GM23248 (cell line): Measurements from ENCODE around the gene ATRAID.

Experiments used
- EZH2 ChIP-seq: fragments of 200-600 bp; sonication (generic); IDR thresholded peaks from 2 replicates; pipeline ENCODE4 v1.6.1; 2018; ENCODE audit warnings: antibody characterized with exemption, mild to moderate bottlenecking; ENCODE audit not compliant: insufficient read depth, poor library complexity, severe bottlenecking
- EZH2phosphoT487 ChIP-seq: fragments of 200-600 bp; sonication (generic); IDR thresholded peaks from 2 replicates; pipeline ENCODE4 v1.6.1; 2018; ENCODE audit warnings: antibody characterized with exemption, moderate library complexity, mild to moderate bottlenecking, low read depth; ENCODE audit not compliant: insufficient read depth

DNA sequence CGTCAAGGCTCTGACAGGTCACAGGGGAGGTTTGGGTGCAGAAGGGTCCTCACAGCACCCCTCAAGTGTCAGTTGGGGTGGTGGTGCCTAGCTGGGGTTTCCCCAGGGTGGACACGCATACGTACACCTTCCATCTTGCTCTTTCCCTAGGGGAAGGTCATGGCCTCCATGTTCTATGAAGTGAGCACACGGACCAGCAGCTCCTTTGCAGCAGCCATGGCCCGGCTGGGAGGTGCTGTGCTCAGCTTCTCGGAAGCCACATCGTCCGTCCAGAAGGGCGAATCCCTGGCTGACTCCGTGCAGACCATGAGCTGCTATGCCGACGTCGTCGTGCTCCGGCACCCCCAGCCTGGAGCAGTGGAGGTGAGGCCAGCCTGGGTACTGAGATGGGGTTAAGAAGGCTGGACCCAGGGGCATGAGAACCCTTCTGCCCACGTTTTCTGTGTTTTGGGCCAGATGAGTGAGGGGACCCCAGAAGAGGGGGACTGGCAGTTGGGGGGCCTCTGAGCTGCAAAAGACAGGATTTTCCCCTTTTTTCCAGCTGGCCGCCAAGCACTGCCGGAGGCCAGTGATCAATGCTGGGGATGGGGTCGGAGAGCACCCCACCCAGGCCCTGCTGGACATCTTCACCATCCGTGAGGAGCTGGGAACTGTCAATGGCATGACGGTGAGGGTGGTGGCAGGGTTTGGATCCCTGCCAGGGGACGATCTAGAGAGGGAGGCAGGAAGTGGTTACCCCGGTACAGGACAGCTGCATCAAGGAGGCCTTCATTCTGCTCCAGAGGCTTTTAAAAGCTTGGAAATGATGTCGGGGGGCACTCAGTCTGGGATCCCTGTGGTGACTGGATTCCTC, 30.1 kb downstream of the ATRAID start:
- no peak for TF ChIP-seq EZH2phosphoT487
- no peak for TF ChIP-seq EZH2
